HL-60/S4 treated with phorbol 12-myristate 13-acetate at 8.2 ng/mL for 4 days and 3 days (cell line): ENCODE data around the gene BBS2.

Source experiments
- in situ Hi-C: fragments of 300-500 bp; cut with MboI; formaldehyde crosslinking; loops from 2 replicates; pipeline ENCODE4 v1.15.0; 2022; ENCODE audit warnings: low sequenced_read_pairs

The BBS2 gene

GRCh38 chr16:56479469-56479868, 40.4 kb downstream of the BBS2 start:
- in situ Hi-C loops: no loop called here

- in situ Hi-C loops: no loop called here
Observed at GRCh38 chr16:56478281-56479049, 41.4 kb downstream of the BBS2 start.

GRCh38 chr16:56477096-56477878, 42.5 kb downstream of the BBS2 start:
- in situ Hi-C loops: no loop called here

GRCh38 chr16:56475201-56475600, 44.6 kb downstream of the BBS2 start:
- in situ Hi-C loops: no loop called here

- in situ Hi-C loops: no loop called here
Observed at GRCh38 chr16:56470666-56471065, 49.2 kb downstream of the BBS2 start.

- in situ Hi-C loops: no loop called here
Observed at GRCh38 chr16:56470232-56470631, 49.6 kb downstream of the BBS2 start.

- in situ Hi-C loops: no loop called here
Observed at GRCh38 chr16:56469748-56470147, 50.1 kb downstream of the BBS2 start.

- in situ Hi-C loops: no loop called here
Observed at GRCh38 chr16:56468800-56469199, 51.0 kb downstream of the BBS2 start.

GRCh38 chr16:56466344-56466743, 53.5 kb downstream of the BBS2 start:
- in situ Hi-C loops: no loop called here

- in situ Hi-C loops: no loop called here
Observed at GRCh38 chr16:56463153-56463552, 56.7 kb downstream of the BBS2 start.

GRCh38 chr16:56462064-56462796, 57.6 kb downstream of the BBS2 start:
- in situ Hi-C loops: no loop called here

GRCh38 chr16:56460101-56460500, 59.7 kb downstream of the BBS2 start:
- in situ Hi-C loops: no loop called here

- in situ Hi-C loops: no loop called here
Observed at GRCh38 chr16:56457927-56458470, 61.8 kb downstream of the BBS2 start.

GRCh38 chr16:56451753-56452689, 67.8 kb downstream of the BBS2 start:
- in situ Hi-C loops: no loop called here

GRCh38 chr16:56450986-56451752, 68.7 kb downstream of the BBS2 start, which contains the start of the genes NUDT21 and OGFOD1:
TSS of gene NUDT21 (minus strand) at chr16:56451332. CDS start at chr16:56451202, 130 bp downstream.
TSS of gene OGFOD1 (plus strand) at chr16:56451554. CDS start at chr16:56451613, 59 bp downstream.
- in situ Hi-C loops: no loop called here

- in situ Hi-C loops: no loop called here
Observed at GRCh38 chr16:56450275-56450985, 69.4 kb downstream of the BBS2 start.

GRCh38 chr16:56448005-56448404, 71.8 kb downstream of the BBS2 start:
- in situ Hi-C loops: no loop called here

GRCh38 chr16:56447286-56447685, 72.5 kb downstream of the BBS2 start:
- in situ Hi-C loops: no loop called here

GRCh38 chr16:56438038-56438437, 81.8 kb downstream of the BBS2 start:
- in situ Hi-C loops: no loop called here
